ENCODE results near the gene TNRC6A. TPM values are rescaled to one million over a fixed set of nuclear protein-coding genes. Genes with fewer than 3 reads are reported as not detected.
A peak's percentile ranks its signal among the peaks of the same experiment; 100 is the strongest.

TNRC6A gene
- total and polyA plus RNA-seq, 2 of the 13 experiments (the other 11 are each of a cell fraction or from before 2014, with no cell fraction given): 30.9 to 43.6 TPM

DNA sequence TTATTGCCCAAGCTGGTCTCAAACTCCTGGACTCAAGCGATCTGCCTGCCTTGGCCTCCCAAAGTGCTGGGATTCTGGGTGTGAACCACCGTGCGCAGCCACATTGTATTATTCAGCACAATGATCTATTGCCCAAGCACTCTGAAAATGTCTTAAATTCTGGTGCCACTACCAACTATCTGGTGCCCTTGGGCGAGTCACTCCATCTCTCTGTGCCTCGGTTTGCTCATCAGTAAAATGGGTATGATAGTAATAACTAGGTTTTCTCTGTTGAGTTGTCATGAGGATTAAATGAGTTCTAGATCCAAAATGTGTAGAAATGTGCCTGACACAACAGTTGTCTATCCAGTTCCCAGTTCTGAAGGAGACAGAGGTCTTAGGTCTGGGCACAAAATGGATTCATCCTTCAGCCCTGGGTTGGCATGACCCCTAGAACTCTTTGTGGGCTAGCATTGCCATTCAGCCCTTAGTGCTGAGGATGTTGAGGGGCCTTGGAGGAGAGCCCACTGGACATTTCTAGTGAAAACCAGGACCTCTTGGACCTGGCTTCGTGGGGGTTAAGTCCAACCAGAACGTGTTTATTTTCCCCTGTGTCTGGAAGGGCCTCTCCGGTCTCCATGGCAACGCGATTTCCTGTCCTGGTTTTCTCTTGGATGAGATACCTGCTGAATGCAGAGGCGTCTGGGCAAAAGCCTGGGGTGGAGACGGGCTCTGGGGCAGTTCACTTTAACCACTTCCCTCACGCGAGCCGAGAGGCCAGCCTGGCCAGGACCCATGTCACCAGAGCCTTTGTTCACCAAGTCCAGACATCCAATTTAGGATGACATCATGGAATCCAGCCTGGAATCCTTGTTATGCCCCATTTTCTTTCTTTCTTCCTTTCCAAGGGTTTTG lies 43.7 kb upstream of the TNRC6A start (continued):
- TF ChIP-seq ZNF557 (CRISPR knock-in tag; IDR thresholded peaks at IDR 0.05) (0 out of 2 replicates have a peak, but pooled peaks have one; percentile 26), MATR3 (CRISPR knock-in tag; IDR thresholded peaks at IDR 0.05) (no peak), ATF7 (IDR thresholded peaks at IDR 0.05) (peak; percentile 90), ATF7 (CRISPR knock-in tag; IDR thresholded peaks at IDR 0.05) (no peak), JUNB (CRISPR knock-in tag; IDR thresholded peaks at IDR 0.05; ENCODE audit: borderline replicate concordance) (no peak), KDM4B (CRISPR knock-in tag; IDR thresholded peaks at IDR 0.05) (no peak), YY1 (IDR thresholded peaks at IDR 0.05; ENCODE audit: insufficient read depth, insufficient replicate concordance, low read depth, low read length) (no peak), ZBTB7B (CRISPR knock-in tag; IDR thresholded peaks at IDR 0.05) (no peak), ZNF883 (CRISPR knock-in tag; IDR thresholded peaks at IDR 0.05; ENCODE audit: not compliant biosample characterization) (peak; percentile 25), ZNF547 (CRISPR knock-in tag; IDR thresholded peaks at IDR 0.05) (0 out of 2 replicates have a peak, but pooled peaks have one; percentile 44), TBX2 (CRISPR knock-in tag; IDR thresholded peaks at IDR 0.05; ENCODE audit: borderline replicate concordance) (peak; percentile 47), NFYB (CRISPR knock-in tag; IDR thresholded peaks at IDR 0.05) (no peak), FOXC1 (CRISPR knock-in tag; IDR thresholded peaks at IDR 0.05; ENCODE audit: borderline replicate concordance) (peak; percentile 61; the same call in 1 of the 2 replicates), FOXP4 (CRISPR knock-in tag; IDR thresholded peaks at IDR 0.05) (peak; percentile 65; the same call in 1 of the 2 replicates), UBTF (CRISPR knock-in tag; IDR thresholded peaks at IDR 0.05) (peak; percentile 58; the same call in 1 of the 2 replicates), SPEN (CRISPR knock-in tag; IDR thresholded peaks at IDR 0.05; ENCODE audit: low read depth) (peak; percentile 43; the same call in 1 of the 2 replicates), ZNF674 (CRISPR knock-in tag; IDR thresholded peaks at IDR 0.05; ENCODE audit: low read depth) (no peak), TARDBP (CRISPR knock-in tag; IDR thresholded peaks at IDR 0.05) (peak; percentile 27; the same call in 1 of the 2 replicates)
